HG02840 (cell line): ENCODE results near the gene FCRL5.
"Not testable (repeated sequence)": the region's sequence is repeated elsewhere in the genome, so short reads cannot be mapped to it uniquely, and the experiment has no call there.

Source experiments
- ATAC-seq: cut with Tn5 transposase; IDR thresholded peaks from one replicate; pipeline ENCODE4 v1.9.1; 2021; ENCODE audit warnings: mild to moderate bottlenecking, moderate library complexity, moderate number of reproducible peaks; ENCODE audit not compliant: unreplicated experiment, low FRiP score

The FCRL5 gene

GRCh38 chr1:157490467-157491165 lies 61.7 kb downstream of the FCRL5 start:
- ATAC-seq: no peak

GRCh38 chr1:157488156-157488555 lies 64.2 kb downstream of the FCRL5 start:
- ATAC-seq: no peak

GRCh38 chr1:157487504-157487903 lies 64.8 kb downstream of the FCRL5 start:
- no peak for ATAC-seq

GRCh38 chr1:157487096-157487495 lies 65.2 kb downstream of the FCRL5 start:
- no peak for ATAC-seq

- ATAC-seq: not testable (repeated sequence)
Measured at GRCh38 chr1:157486400-157486799, 65.9 kb downstream of the FCRL5 start.

- ATAC-seq: no peak
Measured at GRCh38 chr1:157485793-157486192, 66.5 kb downstream of the FCRL5 start.

GRCh38 chr1:157484573-157484972 lies 67.7 kb downstream of the FCRL5 start:
- ATAC-seq: no peak

- no peak for ATAC-seq
Measured at GRCh38 chr1:157483635-157484034, 68.7 kb downstream of the FCRL5 start.

- no peak for ATAC-seq
Measured at GRCh38 chr1:157482717-157483116, 69.6 kb downstream of the FCRL5 start.

GRCh38 chr1:157482174-157482573 lies 70.1 kb downstream of the FCRL5 start:
- ATAC-seq: no peak

- no peak for ATAC-seq
Measured at GRCh38 chr1:157478030-157478429, 74.3 kb downstream of the FCRL5 start.

- no peak for ATAC-seq
Measured at GRCh38 chr1:157477419-157477818, 74.9 kb downstream of the FCRL5 start.

GRCh38 chr1:157472959-157473358 lies 79.4 kb downstream of the FCRL5 start:
- no peak for ATAC-seq

GRCh38 chr1:157472056-157472701 lies 80.1 kb downstream of the FCRL5 start:
- no peak for ATAC-seq

GRCh38 chr1:157471531-157471930 lies 80.8 kb downstream of the FCRL5 start:
- no peak for ATAC-seq

GRCh38 chr1:157469752-157470675 lies 82.3 kb downstream of the FCRL5 start:
- no peak for ATAC-seq

GRCh38 chr1:157469300-157469699 lies 83.0 kb downstream of the FCRL5 start:
- no peak for ATAC-seq

GRCh38 chr1:157466011-157466410 lies 86.3 kb downstream of the FCRL5 start:
- ATAC-seq: no peak
